Esophagus squamous epithelium (tissue), 4 donors: Measurements from ENCODE around the gene PLEKHG3.

Source experiments
- POLR2A ChIP-seq, 4 donors: fragments of 450-650 bp; IDR thresholded peaks; one replicate each; pipeline ENCODE4 v1.6.1; 2017; ENCODE audit warnings: antibody characterized with exemption in 4 of 4, mild to moderate bottlenecking in 4 of 4, moderate library complexity in 3 of 4
- TF ChIP-seq, protein P1 (sequence below), 6 experiments: fragments of 450-650 bp in 4 of 6; fragments of 200-600 bp in 2 of 6; sonication (generic) in 2 of 6; IDR thresholded peaks; one replicate each; pipeline ENCODE4 v1.5.1; 2016 to 2019; ENCODE audit warnings: antibody characterized with exemption in 6 of 6, mild to moderate bottlenecking in 4 of 6, moderate library complexity in 4 of 6

DNA sequence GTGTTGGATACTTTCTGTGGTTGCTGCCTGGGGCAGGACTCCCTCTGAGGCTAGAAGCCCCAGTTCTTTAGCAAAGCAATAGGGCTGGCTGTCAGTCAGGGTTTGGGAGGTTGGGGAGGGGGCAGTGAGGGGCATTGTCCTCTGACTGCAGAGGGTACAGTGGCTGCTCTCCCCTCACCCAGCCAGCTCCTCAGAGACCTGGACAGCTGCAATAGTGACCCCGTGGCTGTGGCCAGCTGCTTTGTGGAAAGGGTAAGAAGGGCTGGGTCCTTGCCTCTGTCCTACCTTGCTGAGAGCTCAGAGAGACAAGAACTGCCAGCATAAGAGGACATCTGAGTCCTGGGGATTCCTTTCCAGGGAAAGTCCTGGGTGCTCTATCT lies 25.8 kb downstream of the PLEKHG3 start:
- TF ChIP-seq, protein P1, sequence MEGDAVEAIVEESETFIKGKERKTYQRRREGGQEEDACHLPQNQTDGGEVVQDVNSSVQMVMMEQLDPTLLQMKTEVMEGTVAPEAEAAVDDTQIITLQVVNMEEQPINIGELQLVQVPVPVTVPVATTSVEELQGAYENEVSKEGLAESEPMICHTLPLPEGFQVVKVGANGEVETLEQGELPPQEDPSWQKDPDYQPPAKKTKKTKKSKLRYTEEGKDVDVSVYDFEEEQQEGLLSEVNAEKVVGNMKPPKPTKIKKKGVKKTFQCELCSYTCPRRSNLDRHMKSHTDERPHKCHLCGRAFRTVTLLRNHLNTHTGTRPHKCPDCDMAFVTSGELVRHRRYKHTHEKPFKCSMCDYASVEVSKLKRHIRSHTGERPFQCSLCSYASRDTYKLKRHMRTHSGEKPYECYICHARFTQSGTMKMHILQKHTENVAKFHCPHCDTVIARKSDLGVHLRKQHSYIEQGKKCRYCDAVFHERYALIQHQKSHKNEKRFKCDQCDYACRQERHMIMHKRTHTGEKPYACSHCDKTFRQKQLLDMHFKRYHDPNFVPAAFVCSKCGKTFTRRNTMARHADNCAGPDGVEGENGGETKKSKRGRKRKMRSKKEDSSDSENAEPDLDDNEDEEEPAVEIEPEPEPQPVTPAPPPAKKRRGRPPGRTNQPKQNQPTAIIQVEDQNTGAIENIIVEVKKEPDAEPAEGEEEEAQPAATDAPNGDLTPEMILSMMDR (IDR thresholded peaks at IDR 0.05), result no peak
- no peak for TF ChIP-seq POLR2A (IDR thresholded peaks at IDR 0.05)
